Activated CD4-positive, CD25-positive, alpha-beta regulatory T cell treated with anti-CD3 and anti-CD28 coated beads, Interleukin-2, amount 50 U/mL, for 16 hours (primary cell): ENCODE data around the gene PLPP3.
"Not testable (repeated sequence)": the region's sequence is repeated elsewhere in the genome, so short reads cannot be mapped to it uniquely, and the experiment has no call there.

Experiments
- DNase-seq: peaks from one replicate; pipeline ENCODE4 v3.0.0-alpha.2; 2020; ENCODE audit warnings: low read depth, low spot score

Gene PLPP3

GRCh38 chr1:56578963-56579875, at the start of gene PLPP3:
Gene PLPP3, minus strand, starts transcription at chr1:56579563. Its CDS starts 547 bp downstream, at chr1:56579016.
- no peak for DNase-seq

- no peak for DNase-seq
These were observed 48.3 kb upstream of the PLPP3 start for GRCh38 chr1:56627636-56628039.

GRCh38 chr1:56627019-56627635, 47.8 kb upstream of the PLPP3 start:
- no peak for DNase-seq

GRCh38 chr1:56626546-56626945, 47.2 kb upstream of the PLPP3 start:
- no peak for DNase-seq

GRCh38 chr1:56625819-56626440, 46.6 kb upstream of the PLPP3 start:
- no peak for DNase-seq

- DNase-seq, result no peak
These were observed 37.8 kb upstream of the PLPP3 start for GRCh38 chr1:56617141-56617540.

- not testable (repeated sequence) for DNase-seq
These were observed 31.4 kb upstream of the PLPP3 start for GRCh38 chr1:56610770-56611169.

- DNase-seq, result not testable (repeated sequence)
These were observed 30.7 kb upstream of the PLPP3 start for GRCh38 chr1:56610097-56610496.

- not testable (repeated sequence) for DNase-seq
These were observed 16.2 kb upstream of the PLPP3 start for GRCh38 chr1:56595397-56596191.

GRCh38 chr1:56591909-56592308, 12.5 kb upstream of the PLPP3 start:
- no peak for DNase-seq

GRCh38 chr1:56590520-56591011, 11.2 kb upstream of the PLPP3 start:
- DNase-seq, result no peak

GRCh38 chr1:56589369-56589768, 10.0 kb upstream of the PLPP3 start:
- DNase-seq, result no peak

- DNase-seq, result no peak
These were observed 7.1 kb upstream of the PLPP3 start for GRCh38 chr1:56586502-56586901.

GRCh38 chr1:56585985-56586384, 6.6 kb upstream of the PLPP3 start:
- DNase-seq, result no peak

- no peak for DNase-seq
These were observed 5.7 kb upstream of the PLPP3 start for GRCh38 chr1:56584910-56585528.

- DNase-seq, result no peak
These were observed 4.7 kb upstream of the PLPP3 start for GRCh38 chr1:56583957-56584468.

GRCh38 chr1:56580771-56581170, 1.4 kb upstream of the PLPP3 start:
- no peak for DNase-seq

- DNase-seq, result no peak
These were observed 1.0 kb downstream of the PLPP3 start for GRCh38 chr1:56578138-56578962.

GRCh38 chr1:56577406-56578137, 1.8 kb downstream of the PLPP3 start:
- no peak for DNase-seq
